Suppressor macrophage treated with lipopolysaccharide for 4 hours (primary cell): ENCODE measurements around the gene NTSR2.

ENCODE experiments used
- DNase-seq: peaks from one replicate; pipeline ENCODE4 v3.0.0-alpha.2; 2020

NTSR2 gene

GRCh38 chr2:11618708-11619062 is 51.3 kb downstream of the NTSR2 start:
- no peak for DNase-seq

- DNase-seq, result no peak
Observed at GRCh38 chr2:11617984-11618707, 51.8 kb downstream of the NTSR2 start.

GRCh38 chr2:11617527-11617926 is 52.5 kb downstream of the NTSR2 start:
- DNase-seq, result no peak

GRCh38 chr2:11616851-11617415 is 53.1 kb downstream of the NTSR2 start:
- no peak for DNase-seq

- no peak for DNase-seq
Observed at GRCh38 chr2:11616097-11616687, 53.8 kb downstream of the NTSR2 start.

GRCh38 chr2:11615209-11615608 is 54.8 kb downstream of the NTSR2 start:
- DNase-seq, result no peak

GRCh38 chr2:11613297-11613696 is 56.7 kb downstream of the NTSR2 start:
- no peak for DNase-seq

GRCh38 chr2:11612553-11613215 is 57.3 kb downstream of the NTSR2 start:
- DNase-seq, result no peak

- no peak for DNase-seq
Observed at GRCh38 chr2:11611251-11611650, 58.7 kb downstream of the NTSR2 start.

GRCh38 chr2:11610624-11611242 is 59.3 kb downstream of the NTSR2 start:
- DNase-seq, result no peak
